ENCODE results near the gene TTC29. TPM values are rescaled to one million over a fixed set of nuclear protein-coding genes. Genes with fewer than 3 reads are reported as not detected.

The TTC29 gene
- total RNA-seq, 1 donor from 2014 or later: not detected

GRCh38 chr4:146847345-146847744 lies 98.3 kb downstream of the TTC29 start:
- Histone ChIP-seq H3K4me1 (no peaks in the 10 kb centered on the region), H3K4me3 (no peak overlapping the region), H3K9me3 (no peaks in the 10 kb centered on the region), H3K36me3 (no peaks in the 10 kb centered on the region), H3K27me3 (no peaks in the 10 kb centered on the region), H3K27ac (no peak overlapping the region)
- DNase-seq (ENCODE audit: extremely low spot score in 2 of 2): no peak
- TF ChIP-seq POLR2AphosphoS5 (IDR thresholded peaks at IDR 0.05; ENCODE audit: insufficient read depth in 1 of 2, low read depth in 1 of 2) (no peak), CTCF (IDR thresholded peaks at IDR 0.05) (no peak), POLR2A (IDR thresholded peaks at IDR 0.05) (no peak)
- intact Hi-C loops (cut with DNase I): no loop called here

GRCh38 chr4:146846882-146847281 lies 98.8 kb downstream of the TTC29 start:
- intact Hi-C loops (cut with DNase I): no loop called here
- no peak for DNase-seq (ENCODE audit: extremely low spot score in 2 of 2)
- TF ChIP-seq POLR2AphosphoS5 (IDR thresholded peaks at IDR 0.05; ENCODE audit: insufficient read depth in 1 of 2, low read depth in 1 of 2) (no peak), POLR2A (IDR thresholded peaks at IDR 0.05) (no peak), CTCF (IDR thresholded peaks at IDR 0.05) (no peak)
- Histone ChIP-seq H3K4me3 (no peak overlapping the region), H3K9me3 (no peaks in the 10 kb centered on the region), H3K36me3 (no peaks in the 10 kb centered on the region), H3K27ac (no peak overlapping the region), H3K27me3 (no peaks in the 10 kb centered on the region), H3K4me1 (no peaks in the 10 kb centered on the region)

- intact Hi-C loops (cut with DNase I): no loop called here
- Histone ChIP-seq H3K36me3 (no peaks in the 10 kb centered on the region), H3K27me3 (no peaks in the 10 kb centered on the region), H3K9me3 (no peaks in the 10 kb centered on the region), H3K27ac (no peak overlapping the region), H3K4me1 (no peaks in the 10 kb centered on the region), H3K4me3 (no peak overlapping the region)
- TF ChIP-seq CTCF (IDR thresholded peaks at IDR 0.05) (no peak), POLR2AphosphoS5 (IDR thresholded peaks at IDR 0.05; ENCODE audit: insufficient read depth in 1 of 2, low read depth in 1 of 2) (no peak), POLR2A (IDR thresholded peaks at IDR 0.05) (no peak)
- no peak for DNase-seq (ENCODE audit: extremely low spot score in 2 of 2)
Observed at GRCh38 chr4:146844761-146845160, 100.9 kb downstream of the TTC29 start.

DNA sequence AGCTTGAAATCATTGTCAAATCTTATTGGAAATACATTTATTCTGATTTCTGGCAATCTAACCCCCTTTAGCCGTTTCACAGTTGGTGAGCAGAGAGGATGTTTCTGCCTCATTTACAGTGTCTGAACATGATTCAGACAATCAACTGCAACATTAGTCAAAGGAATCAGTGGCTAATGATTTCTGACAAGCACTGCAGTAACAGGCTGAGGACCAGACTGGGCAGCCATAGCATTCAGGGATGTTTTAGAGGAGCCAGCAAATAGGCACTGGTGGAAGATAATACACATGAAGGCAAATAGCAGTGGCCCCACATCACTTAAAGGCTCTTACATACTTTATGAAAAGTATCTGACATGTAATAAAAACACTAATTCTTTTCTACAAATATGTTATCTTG lies 102.8 kb downstream of the TTC29 start:
- TF ChIP-seq POLR2A (IDR thresholded peaks at IDR 0.05): no peak
- TF ChIP-seq CTCF (IDR thresholded peaks at IDR 0.05): no peak
- TF ChIP-seq POLR2AphosphoS5 (IDR thresholded peaks at IDR 0.05; ENCODE audit: insufficient read depth in 1 of 2, low read depth in 1 of 2): no peak
- Histone ChIP-seq H3K9me3 (no peaks in the 10 kb centered on the region), H3K27ac (no peak overlapping the region), H3K36me3 (no peaks in the 10 kb centered on the region), H3K4me3 (no peak overlapping the region), H3K4me1 (no peaks in the 10 kb centered on the region), H3K27me3 (no peaks in the 10 kb centered on the region)
- no peak for DNase-seq (ENCODE audit: extremely low spot score in 2 of 2)
- intact Hi-C loops (cut with DNase I): no loop called here

- no peaks in the 10 kb centered on the region for H3K4me1 ChIP-seq
- no peaks in the 10 kb centered on the region for H3K36me3 ChIP-seq
- TF ChIP-seq CTCF (IDR thresholded peaks at IDR 0.05): no peak
- H3K27ac ChIP-seq: no peak overlapping the region
- no peaks in the 10 kb centered on the region for H3K27me3 ChIP-seq
- H3K9me3 ChIP-seq: no peaks in the 10 kb centered on the region
- no peak for DNase-seq (ENCODE audit: extremely low spot score in 2 of 2)
- intact Hi-C loops (cut with DNase I): no loop called here
- no peak overlapping the region for H3K4me3 ChIP-seq
Observed at GRCh38 chr4:146840731-146841130, 104.9 kb downstream of the TTC29 start.

All from vagina (tissue), 2 donors.